Keratinocyte (primary cell): Measurements from ENCODE around the gene ANKRD60. TPM values are rescaled to one million over a fixed set of nuclear protein-coding genes. Genes with fewer than 3 reads are reported as not detected.

Experiments
- DNase-seq: peaks from one replicate; pipeline ENCODE4 v3.0.0-alpha.2; 2011; ENCODE audit warnings: low read depth, missing footprints, low spot score
- FAIRE-seq: peaks from 2 replicates; lab custom pipeline; 2011; peaks lifted over from hg19 to GRCh38; lab: Jason Lieb, UNC
- H2AFZ ChIP-seq: 2 replicates; pipeline ENCODE4 v1.6.0; 2012; ENCODE audit warnings: low read length, control low read depth, inconsistent platforms; ENCODE audit not compliant: control insufficient read depth
- H3K27ac ChIP-seq: 2 replicates; pipeline ENCODE4 v1.5.1; 2011; ENCODE audit warnings: low read length; ENCODE audit not compliant: control insufficient read depth, insufficient read depth
- H3K27me3 ChIP-seq: 3 replicates; pipeline ENCODE4 v1.6.0; 2011; ENCODE audit warnings: low read length; ENCODE audit not compliant: control insufficient read depth, insufficient read depth; ENCODE audit errors: extremely low read depth
- H3K36me3 ChIP-seq, 2 experiments: 2 replicates in 1 of 2; 3 replicates in 1 of 2; pipeline ENCODE4 v1.5.1; 2011; ENCODE audit warnings: low read length in 2 of 2, mild to moderate bottlenecking in 1 of 2; ENCODE audit not compliant: control insufficient read depth in 2 of 2, insufficient read depth in 2 of 2; ENCODE audit errors: extremely low read depth in 1 of 2
- H3K4me1 ChIP-seq: 3 replicates; pipeline ENCODE4 v1.5.1; 2011; ENCODE audit warnings: low read length; ENCODE audit not compliant: control insufficient read depth, insufficient read depth; ENCODE audit errors: extremely low read depth
- H3K4me2 ChIP-seq: 3 replicates; pipeline ENCODE4 v1.6.0; 2011; ENCODE audit warnings: low read depth, low read length; ENCODE audit not compliant: control insufficient read depth, insufficient read depth; ENCODE audit errors: extremely low read depth
- H3K4me3 ChIP-seq, 3 experiments: fragments of 200-600 bp in 1 of 3; sonication (generic) in 1 of 3; 2 replicates in 2 of 3; 3 replicates in 1 of 3; pipeline ENCODE4 v1.5.1; 2011 to 2016; ENCODE audit warnings: low read length in 3 of 3, mild to moderate bottlenecking in 3 of 3, control low read depth in 2 of 3, inconsistent platforms in 1 of 3, low read depth in 1 of 3, mixed read lengths in 1 of 3, mixed run types in 1 of 3, moderate library complexity in 1 of 3; ENCODE audit not compliant: control insufficient read depth in 2 of 3, insufficient read depth in 2 of 3; ENCODE audit errors: extremely low read depth in 1 of 3
- H3K79me2 ChIP-seq: 2 replicates; pipeline ENCODE4 v1.6.0; 2012; ENCODE audit warnings: low read length; ENCODE audit not compliant: control insufficient read depth, insufficient read depth
- H3K9ac ChIP-seq: 3 replicates; pipeline ENCODE4 v1.6.0; 2011; ENCODE audit warnings: low read length; ENCODE audit not compliant: control insufficient read depth, insufficient read depth; ENCODE audit errors: extremely low read depth
- H3K9me1 ChIP-seq: 3 replicates; pipeline ENCODE4 v1.6.0; 2011; ENCODE audit warnings: low read length; ENCODE audit not compliant: control insufficient read depth, insufficient read depth; ENCODE audit errors: extremely low read depth
- H3K9me3 ChIP-seq: 2 replicates; pipeline ENCODE4 v1.5.1; 2012; ENCODE audit warnings: low read depth, low read length; ENCODE audit not compliant: control insufficient read depth
- H4K20me1 ChIP-seq: 3 replicates; pipeline ENCODE4 v1.6.0; 2011; ENCODE audit warnings: low read length; ENCODE audit not compliant: control insufficient read depth, insufficient read depth; ENCODE audit errors: extremely low read depth
- CTCF ChIP-seq, 3 experiments: IDR thresholded peaks in 1 of 3; conservative IDR thresholded peaks in 1 of 3; optimal IDR thresholded peaks in 1 of 3; 2 replicates in 2 of 3; 3 replicates in 1 of 3; pipeline versions ENCODE3 to v1.5.1; 2011; ENCODE audit warnings: low read length in 3 of 3, mild to moderate bottlenecking in 3 of 3, moderate library complexity in 2 of 3, control low read depth in 1 of 3, inconsistent platforms in 1 of 3; ENCODE audit not compliant: insufficient read depth in 2 of 3; ENCODE audit errors: extremely low read depth in 1 of 3
- EZH2 ChIP-seq: IDR thresholded peaks from one replicate; pipeline ENCODE4 v1.6.1; 2012; ENCODE audit warnings: inconsistent platforms, mild to moderate bottlenecking, low read length, moderate library complexity
- dilution Hi-C: fragments of 300-500 bp; cut with MboI; formaldehyde crosslinking; loops from one replicate; pipeline ENCODE4 v1.7.0; 2020; ENCODE audit warnings: low sequenced_read_pairs; ENCODE audit not compliant: extremely low pct_ligation_motif_present
- polyA plus RNA-seq, 5 experiments: library from polyadenylated mRNA; depleted of rRNA in 3 of 5; stranded (reverse) in 3 of 5; stranded (forward) in 1 of 5; unstranded in 1 of 5; fragments of >200 nt; gene quantifications; 1 replicate in 1 of 5; 2 replicates in 3 of 5; 3 replicates in 1 of 5; pipeline versions ENCODE4 v1.2.1 to v1.2.3, GENCODE V29; 2011 to 2012; ENCODE audit warnings: missing spikeins in 2 of 5, low read depth in 1 of 5, low replicate concordance in 1 of 5

Gene ANKRD60
- polyA plus RNA-seq, 1 donor (not counting 4 experiments of a cell fraction or from before 2014, with no cell fraction given): not detected

- H3K9me3 ChIP-seq: no peaks in the 10 kb centered on the region
- H3K27me3 ChIP-seq: peaks cover 64% of the 10 kb centered on the region
- H2AFZ ChIP-seq: no peak overlapping the region
- FAIRE-seq (no peak), DNase-seq (no peak)
- no peaks in the 10 kb centered on the region for H4K20me1 ChIP-seq
- TF ChIP-seq EZH2 (no peak), CTCF (optimal IDR thresholded peaks at IDR 0.05 in 1 of 3, IDR thresholded peaks at IDR 0.05 in 1 of 3, conservative IDR thresholded peaks at IDR 0.05 in 1 of 3; ENCODE audit: extremely low read depth in 1 of 3, insufficient read depth in 2 of 3, low read length in 3 of 3) (no peak)
- H3K9me1 ChIP-seq: no peaks in the 10 kb centered on the region
- no peak overlapping the region for H3K9ac ChIP-seq
- H3K79me2 ChIP-seq: no peaks in the 10 kb centered on the region
- no peaks in the 10 kb centered on the region for H3K4me1 ChIP-seq
- no peaks in the 10 kb centered on the region for H3K36me3 ChIP-seq
- H3K4me2 ChIP-seq: no peak overlapping the region
- H3K4me3 ChIP-seq: no peak overlapping the region
- H3K27ac ChIP-seq: no peak overlapping the region
- dilution Hi-C loops: loop anchor here (25.0 kb wide), 1 partner anchor 564 kb away; the partner anchor contains the start of gene ZBP1
These were observed 52.6 kb downstream of the ANKRD60 start for GRCh38 chr20:58175836-58176235.

GRCh38 chr20:58175425-58175824 lies 53.0 kb downstream of the ANKRD60 start:
- Histone ChIP-seq H3K27ac (no peak overlapping the region), H3K4me3 (no peak overlapping the region), H3K4me1 (no peaks in the 10 kb centered on the region), H3K9me3 (no peaks in the 10 kb centered on the region), H2AFZ (no peak overlapping the region), H3K9me1 (no peaks in the 10 kb centered on the region), H3K36me3 (no peaks in the 10 kb centered on the region), H3K79me2 (no peaks in the 10 kb centered on the region), H3K9ac (no peak overlapping the region), H4K20me1 (no peaks in the 10 kb centered on the region), H3K4me2 (no peak overlapping the region), H3K27me3 (peaks cover 60% of the 10 kb centered on the region)
- no peak for DNase-seq
- FAIRE-seq: no peak
- dilution Hi-C loops: loop anchor here (25.0 kb wide), 1 partner anchor 563 kb away; the partner anchor contains the start of gene ZBP1
- TF ChIP-seq CTCF (optimal IDR thresholded peaks at IDR 0.05 in 1 of 3, IDR thresholded peaks at IDR 0.05 in 1 of 3, conservative IDR thresholded peaks at IDR 0.05 in 1 of 3; ENCODE audit: extremely low read depth in 1 of 3, insufficient read depth in 2 of 3, low read length in 3 of 3) (no peak), EZH2 (no peak)
